ENCODE results near the gene BEND3.
"Not testable (repeated sequence)": the region's sequence is repeated elsewhere in the genome, so short reads cannot be mapped to it uniquely, and the experiment has no call there.

GRCh38 chr6:107136324-107136723 lies 21.0 kb upstream of the BEND3 start:
- TF ChIP-seq CTCF (IDR thresholded peaks at IDR 0.05; ENCODE audit: low read depth, low read length); EZH2phosphoT487 (IDR thresholded peaks at IDR 0.05; ENCODE audit: low read depth): not testable (repeated sequence)
